Adipocyte (in vitro differentiated cells): ENCODE data around the gene MLEC.

ENCODE experiments used
- DNase-seq: peaks from one replicate; pipeline ENCODE4 v3.0.0-alpha.2; 2015; ENCODE audit warnings: low read depth
- H3K27me3 ChIP-seq: replicated peaks from 2 replicates; pipeline ENCODE4 v1.7.0; 2013; ENCODE audit warnings: mild to moderate bottlenecking, low read length, moderate library complexity; ENCODE audit not compliant: control insufficient read depth, insufficient read depth
- H3K36me3 ChIP-seq: 2 replicates; pipeline ENCODE4 v1.7.0; 2013; ENCODE audit warnings: low read length, mild to moderate bottlenecking, moderate library complexity; ENCODE audit not compliant: control insufficient read depth, insufficient read depth, severe bottlenecking
- H3K4me1 ChIP-seq: 2 replicates; pipeline ENCODE4 v1.7.0; 2013; ENCODE audit warnings: mild to moderate bottlenecking, low read length, moderate library complexity; ENCODE audit not compliant: control insufficient read depth, insufficient read depth
- H3K4me3 ChIP-seq: 2 replicates; pipeline ENCODE4 v1.7.0; 2013; ENCODE audit warnings: mild to moderate bottlenecking, low read length, moderate library complexity
- H3K9ac ChIP-seq: 2 replicates; pipeline ENCODE4 v1.7.0; 2013; ENCODE audit warnings: mild to moderate bottlenecking, low read length, moderate library complexity
- H3K9me3 ChIP-seq: 2 replicates; pipeline ENCODE4 v1.7.0; 2013; ENCODE audit warnings: mild to moderate bottlenecking, low read length, moderate library complexity; ENCODE audit not compliant: control insufficient read depth

Gene MLEC

DNA sequence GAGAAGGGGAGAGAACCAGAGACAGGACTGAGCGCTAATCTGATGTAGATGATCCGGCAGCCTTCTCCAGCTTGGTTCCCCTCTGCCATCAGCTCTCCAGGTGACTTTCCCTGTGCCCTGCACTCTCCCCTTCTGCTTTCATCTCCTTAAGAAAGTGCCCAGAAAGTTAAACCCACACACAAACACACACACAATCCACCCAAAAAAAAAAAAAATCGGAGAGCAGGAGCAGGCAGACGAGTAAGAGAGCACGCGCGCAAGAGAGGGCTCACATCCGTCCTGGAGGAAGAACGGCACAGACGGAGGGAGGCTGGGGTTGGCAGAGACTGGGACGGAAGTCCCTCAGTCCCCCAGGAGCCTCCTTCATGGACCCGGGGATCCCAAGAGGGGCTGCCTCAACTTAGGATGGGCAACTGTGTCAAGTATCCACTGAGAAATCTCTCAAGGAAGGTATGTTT is 36.7 kb upstream of the MLEC start:
- H3K4me3 ChIP-seq, result no peak overlapping the region
- DNase-seq, result no peak
- peaks cover 45% of the 10 kb centered on the region for H3K27me3 ChIP-seq
- no peaks in the 10 kb centered on the region for H3K36me3 ChIP-seq
- no peak overlapping the region for H3K9ac ChIP-seq
- H3K9me3 ChIP-seq, result no peaks in the 10 kb centered on the region
- H3K4me1 ChIP-seq, result peaks cover 7% of the 10 kb centered on the region

DNA sequence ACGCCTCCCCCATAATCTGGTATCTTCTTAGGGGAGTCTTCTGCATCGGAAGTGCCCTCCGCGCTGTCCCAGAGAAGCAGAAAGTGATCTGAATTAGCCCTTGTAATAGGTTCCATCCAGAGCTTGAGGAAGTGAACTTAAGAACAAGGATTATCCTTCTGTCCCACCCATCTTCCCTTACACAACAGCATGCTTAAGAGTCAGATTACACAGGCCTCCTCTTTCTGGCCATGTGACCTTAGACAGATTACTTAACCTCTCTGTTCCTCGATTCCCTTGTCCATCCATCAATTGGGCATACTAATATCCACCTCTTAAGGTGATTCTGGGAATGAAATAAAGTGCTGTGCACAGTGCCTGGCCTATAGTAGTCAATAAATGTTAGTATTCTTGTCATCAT is 35.1 kb upstream of the MLEC start:
- Histone ChIP-seq H3K4me1 (peaks cover 7% of the 10 kb centered on the region), H3K27me3 (peaks cover 51% of the 10 kb centered on the region), H3K9ac (no peak overlapping the region), H3K36me3 (no peaks in the 10 kb centered on the region), H3K4me3 (no peak overlapping the region), H3K9me3 (no peaks in the 10 kb centered on the region)
- peak; percentile 53 for DNase-seq

DNA sequence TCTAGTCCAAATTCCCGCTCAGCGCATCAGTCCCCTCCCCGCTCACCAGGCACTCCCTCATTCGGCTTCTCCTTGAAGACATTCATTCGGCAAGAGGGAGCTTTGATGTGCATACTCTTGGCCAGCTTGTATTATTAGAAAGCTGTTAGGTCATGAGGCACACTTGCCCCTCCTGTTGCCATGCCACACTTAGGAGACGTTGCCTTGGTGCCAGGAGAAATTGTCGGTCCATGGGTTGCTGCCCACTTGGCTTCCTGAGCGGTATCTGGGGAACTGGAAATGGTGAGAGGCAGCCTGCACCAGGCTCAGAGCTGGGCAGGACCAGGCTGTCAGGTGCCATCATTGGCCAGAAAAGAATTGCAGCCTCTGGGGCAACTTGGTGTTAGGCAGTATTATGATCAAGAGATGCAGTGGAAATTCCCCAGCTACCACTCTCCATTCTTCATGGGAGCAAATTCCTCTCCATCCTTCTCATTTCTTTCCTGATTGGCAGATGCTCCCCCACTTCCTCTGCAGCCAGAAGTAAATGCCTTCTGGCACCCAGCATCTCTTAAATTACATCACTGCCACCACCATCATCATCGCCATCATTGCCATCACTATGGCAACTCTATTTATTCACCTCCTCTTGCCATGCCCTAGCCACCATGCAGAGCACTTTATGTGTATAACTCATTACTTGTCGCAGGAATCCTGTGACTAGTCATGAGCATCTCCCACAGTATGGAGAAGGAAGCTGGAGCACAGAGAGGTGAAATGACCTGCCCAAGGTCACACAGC is 34.1 kb upstream of the MLEC start:
- Histone ChIP-seq H3K9ac (no peak overlapping the region), H3K27me3 (peaks cover 58% of the 10 kb centered on the region), H3K4me3 (no peak overlapping the region), H3K36me3 (no peaks in the 10 kb centered on the region), H3K9me3 (no peaks in the 10 kb centered on the region), H3K4me1 (peaks cover 7% of the 10 kb centered on the region)
- DNase-seq, result no peak

DNA sequence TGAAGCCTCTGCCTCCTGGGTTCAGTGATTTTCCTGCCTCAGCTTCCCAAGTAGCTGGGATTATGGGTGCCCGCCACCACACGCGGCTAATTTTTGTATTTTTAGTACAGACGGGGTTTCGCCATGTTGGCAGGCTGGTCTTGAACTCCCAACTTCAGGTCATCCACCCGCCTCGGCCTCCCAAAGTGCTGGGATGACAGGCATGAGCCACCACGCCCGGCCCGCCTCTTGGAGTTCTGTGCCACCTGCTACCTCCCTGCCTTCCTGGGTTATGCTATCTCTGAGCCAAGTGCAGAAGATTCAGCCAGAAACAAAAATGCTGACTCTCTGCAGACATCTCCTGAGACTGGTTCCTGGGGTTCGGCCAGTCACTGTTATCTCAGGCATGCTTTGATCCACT is 33.3 kb upstream of the MLEC start:
- Histone ChIP-seq H3K36me3 (no peaks in the 10 kb centered on the region), H3K27me3 (peaks cover 62% of the 10 kb centered on the region), H3K9ac (no peak overlapping the region), H3K9me3 (no peaks in the 10 kb centered on the region), H3K4me1 (peaks cover 7% of the 10 kb centered on the region), H3K4me3 (no peak overlapping the region)
- no peak for DNase-seq

DNA sequence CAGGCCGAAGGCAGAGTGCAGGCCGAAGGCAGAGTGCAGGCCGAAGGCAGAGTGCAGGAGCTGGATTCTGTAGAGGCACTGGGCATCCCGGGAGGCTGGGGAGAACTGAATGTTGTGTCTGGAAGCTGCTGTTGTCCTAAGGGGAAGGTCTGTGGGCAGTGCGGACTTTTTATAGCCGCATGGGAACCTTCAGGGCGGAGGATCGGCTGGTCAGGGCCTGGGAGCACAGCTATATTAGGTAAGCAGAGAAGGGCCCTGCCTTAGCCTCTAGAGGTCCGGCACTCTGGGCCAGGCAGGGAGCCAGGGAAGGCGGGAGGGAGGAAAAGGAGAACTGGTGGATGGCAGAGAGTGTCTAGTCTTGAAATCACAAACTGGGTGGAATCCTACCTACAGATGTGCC is 32.3 kb upstream of the MLEC start:
- H3K9me3 ChIP-seq, result no peaks in the 10 kb centered on the region
- peaks cover 64% of the 10 kb centered on the region for H3K27me3 ChIP-seq
- no peak overlapping the region for H3K4me3 ChIP-seq
- H3K4me1 ChIP-seq, result peaks cover 2% of the 10 kb centered on the region
- no peaks in the 10 kb centered on the region for H3K36me3 ChIP-seq
- no peak overlapping the region for H3K9ac ChIP-seq
- no peak for DNase-seq

DNA sequence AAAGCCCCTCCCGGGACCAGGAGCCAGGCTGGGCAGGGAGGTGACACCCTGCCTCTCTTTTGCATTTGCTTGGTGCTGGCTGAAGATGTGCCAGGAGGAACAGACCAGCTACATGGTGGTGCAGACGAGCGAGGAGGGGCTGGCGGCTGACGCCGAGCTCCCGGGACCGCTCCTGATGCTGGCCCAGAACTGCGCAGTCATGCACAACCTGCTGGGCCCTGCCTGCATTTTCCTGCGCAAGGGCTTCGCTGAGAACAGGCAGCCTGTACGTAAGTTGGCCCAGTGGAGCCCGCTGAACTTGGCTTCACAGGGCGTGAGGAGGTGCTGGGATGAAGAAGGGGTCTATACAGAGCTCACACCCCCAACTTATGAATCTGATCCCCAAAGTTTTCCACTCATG is 30.9 kb upstream of the MLEC start:
- Histone ChIP-seq H3K9me3 (no peaks in the 10 kb centered on the region), H3K27me3 (peaks cover 65% of the 10 kb centered on the region), H3K4me3 (no peak overlapping the region), H3K36me3 (no peaks in the 10 kb centered on the region), H3K9ac (no peak overlapping the region), H3K4me1 (no peaks in the 10 kb centered on the region)
- no peak for DNase-seq

DNA sequence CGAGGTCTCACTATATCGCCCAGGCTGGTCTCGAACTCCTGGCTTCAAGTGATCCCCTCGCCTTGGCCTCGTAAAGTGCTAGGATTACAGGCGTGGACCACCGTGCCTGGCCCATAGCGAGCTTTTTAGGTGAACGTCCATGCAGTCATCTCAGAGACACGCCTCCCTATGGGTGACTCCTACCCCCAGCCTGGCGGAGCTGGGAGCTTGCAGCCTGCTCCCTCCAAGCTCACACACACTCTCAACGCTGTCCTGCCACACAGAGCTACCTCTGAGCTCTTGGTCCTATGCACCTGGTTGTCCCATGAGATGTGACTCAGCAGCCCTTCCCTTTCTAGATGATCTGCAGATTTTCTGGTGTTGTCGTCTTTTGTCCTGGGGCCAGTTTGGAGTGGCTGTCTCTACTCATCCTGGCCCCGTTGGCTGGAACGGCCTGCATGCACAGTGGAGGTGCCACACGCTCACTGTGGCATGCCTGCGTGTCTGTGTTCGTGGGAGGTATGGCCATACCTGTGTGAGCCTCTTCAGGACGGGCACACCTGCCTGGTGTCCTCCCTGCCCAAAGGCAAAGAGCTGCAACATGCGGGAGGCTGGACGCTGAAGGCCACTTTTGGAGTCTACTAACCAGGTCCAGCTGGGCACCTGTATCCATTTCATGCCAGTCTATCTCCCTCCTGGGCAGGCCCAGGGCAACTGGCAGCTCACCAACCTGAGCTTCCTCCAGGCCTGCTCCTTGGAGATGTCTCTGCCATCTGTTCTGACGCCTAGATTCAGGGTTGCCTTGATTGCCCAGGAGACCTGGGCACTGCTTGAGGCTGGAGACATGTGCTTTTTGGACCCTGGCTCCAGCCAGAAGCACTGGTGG is 28.4 kb upstream of the MLEC start:
- Histone ChIP-seq H3K9me3 (no peaks in the 10 kb centered on the region), H3K9ac (no peak overlapping the region), H3K4me3 (no peak overlapping the region), H3K36me3 (no peaks in the 10 kb centered on the region), H3K4me1 (no peaks in the 10 kb centered on the region), H3K27me3 (peaks cover 56% of the 10 kb centered on the region)
- DNase-seq, result no peak

DNA sequence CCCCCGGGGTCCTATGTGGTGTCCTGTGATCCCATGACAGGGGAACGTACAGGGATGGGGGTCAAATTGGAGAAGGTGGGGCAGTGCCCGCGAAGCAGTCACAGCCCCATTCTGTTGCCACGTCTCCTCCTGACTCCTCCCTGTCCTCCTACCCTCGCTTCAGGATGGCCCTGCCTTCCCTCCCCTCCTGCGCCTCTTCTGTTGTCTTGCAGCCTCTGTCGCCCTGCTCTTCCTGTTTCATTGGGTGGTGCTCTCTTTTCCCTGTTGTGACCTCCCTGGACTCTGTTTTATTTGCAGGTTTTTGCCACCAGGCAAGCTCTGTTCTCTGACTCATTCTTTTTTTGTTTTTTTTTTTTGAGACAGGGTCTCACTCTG is 27.8 kb upstream of the MLEC start:
- no peak overlapping the region for H3K9ac ChIP-seq
- no peak for DNase-seq
- H3K9me3 ChIP-seq, result no peaks in the 10 kb centered on the region
- no peaks in the 10 kb centered on the region for H3K4me1 ChIP-seq
- peaks cover 54% of the 10 kb centered on the region for H3K27me3 ChIP-seq
- H3K4me3 ChIP-seq, result no peak overlapping the region
- H3K36me3 ChIP-seq, result no peaks in the 10 kb centered on the region

DNA sequence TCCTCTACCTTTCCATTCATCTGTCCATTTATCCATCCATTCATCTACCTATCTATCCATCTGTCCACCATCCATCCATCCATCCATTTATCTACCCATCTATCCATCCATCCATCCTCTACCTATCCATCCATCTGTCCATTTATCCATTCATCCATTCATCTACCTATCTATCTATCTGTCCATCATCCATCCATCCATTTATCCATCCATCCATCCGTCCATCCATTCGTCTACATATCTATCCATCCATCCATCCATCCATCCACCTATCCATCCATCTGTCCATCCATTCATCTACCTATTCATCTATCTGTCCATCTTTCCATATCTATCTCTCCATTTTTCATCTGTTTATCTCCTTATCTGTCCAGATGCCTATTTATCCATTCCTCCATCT is 25.5 kb upstream of the MLEC start:
- Histone ChIP-seq H3K9ac (no peak overlapping the region), H3K27me3 (peaks cover 43% of the 10 kb centered on the region), H3K4me3 (no peak overlapping the region), H3K4me1 (no peaks in the 10 kb centered on the region), H3K36me3 (no peaks in the 10 kb centered on the region), H3K9me3 (no peaks in the 10 kb centered on the region)
- no peak for DNase-seq

DNA sequence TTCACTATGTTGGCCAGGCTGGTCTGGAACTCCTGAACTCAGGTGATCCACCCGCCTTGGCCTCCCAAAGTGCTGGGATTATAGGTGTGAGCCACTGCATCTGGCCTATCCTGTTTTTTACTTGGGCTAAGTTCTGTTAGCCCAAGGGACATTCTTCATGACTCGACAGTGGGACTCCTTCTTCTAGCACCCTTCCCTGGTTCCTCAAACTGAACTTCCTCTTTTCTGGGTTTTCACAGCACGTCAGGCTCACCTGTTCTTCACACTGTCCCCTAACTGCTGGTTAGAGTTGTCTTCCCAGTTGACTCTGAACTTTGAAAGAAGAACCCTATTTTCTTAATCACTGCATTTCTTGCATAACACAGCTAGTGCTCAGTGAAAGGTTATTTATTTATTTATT is 24.1 kb upstream of the MLEC start:
- H3K9me3 ChIP-seq, result no peaks in the 10 kb centered on the region
- no peaks in the 10 kb centered on the region for H3K4me1 ChIP-seq
- no peaks in the 10 kb centered on the region for H3K36me3 ChIP-seq
- H3K9ac ChIP-seq, result no peak overlapping the region
- H3K4me3 ChIP-seq, result no peak overlapping the region
- H3K27me3 ChIP-seq, result peaks cover 37% of the 10 kb centered on the region
- no peak for DNase-seq

DNA sequence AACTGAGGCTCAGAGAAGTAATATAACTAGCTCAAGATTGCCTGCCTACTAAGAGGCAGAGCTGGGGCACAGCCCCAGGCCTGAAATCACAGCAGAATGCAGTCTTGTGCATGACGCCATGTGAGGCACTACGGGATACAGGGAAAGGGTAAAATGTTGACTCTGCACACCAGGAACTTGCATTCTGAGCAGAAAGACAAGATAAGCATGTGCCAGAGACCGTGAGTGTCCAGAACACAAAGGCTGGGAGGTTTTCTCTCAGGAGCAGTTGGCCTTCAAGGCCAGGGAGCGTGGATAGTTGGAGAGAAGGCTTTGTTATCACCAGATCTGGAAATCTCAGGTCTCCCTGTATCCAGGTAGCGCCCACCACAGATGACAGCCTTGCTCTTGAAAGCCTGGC is 23.2 kb upstream of the MLEC start:
- no peak for DNase-seq

More for the DNA sequence above, 23.2 kb upstream of the MLEC start:
- no peaks in the 10 kb centered on the region for H3K4me1 ChIP-seq
- H3K27me3 ChIP-seq, result peaks cover 37% of the 10 kb centered on the region
- H3K9me3 ChIP-seq, result no peaks in the 10 kb centered on the region
- H3K36me3 ChIP-seq, result no peaks in the 10 kb centered on the region
- no peak overlapping the region for H3K9ac ChIP-seq
- H3K4me3 ChIP-seq, result no peak overlapping the region
